PC-3 (cell line): ENCODE data around the gene SMC6. TPM values are rescaled to one million over a fixed set of nuclear protein-coding genes. Genes with fewer than 3 reads are reported as not detected.

Experiments used
- ATAC-seq: fragments of 200-7000 bp; cut with Tn5 transposase; 2 replicates; pipeline ENCODE4 v1.9.1; 2020; ENCODE audit warnings: mild to moderate bottlenecking, moderate library complexity
- BruUV-seq: library from RNA; stranded (reverse); fragments of 400-500 nt; replicated peaks from 2 replicates; lab custom pipeline; 2021; lab: Mats Ljungman, UMichigan
- CTCF ChIA-PET: fragments of 300-600 bp; sonication (Branson Sonifier 250); formaldehyde crosslinking; loops from one replicate; lab custom pipeline; 2022; ENCODE audit warnings: antibody characterized with exemption; lab: Charles Lee
- POLR2A ChIA-PET: fragments of 300-600 bp; sonication (Branson Sonifier 250); formaldehyde crosslinking; loops from one replicate; lab custom pipeline; 2022; ENCODE audit warnings: antibody characterized with exemption; ENCODE audit not compliant: unreplicated experiment; lab: Charles Lee
- DNase-seq: peaks from one replicate; pipeline ENCODE4 v3.0.0-alpha.2; 2015
- H2AFZ ChIP-seq: fragments of 300-600 bp; sonication (generic); 2 replicates; pipeline ENCODE4 v1.6.0; 2016; ENCODE audit warnings: antibody characterized with exemption, low read length
- H3F3A ChIP-seq: fragments of 300-600 bp; sonication (generic); one replicate; pipeline ENCODE4 v1.6.0; 2017; ENCODE audit warnings: antibody characterized with exemption, low read length, control low read depth, mild to moderate bottlenecking; ENCODE audit not compliant: unreplicated experiment
- H3K27ac ChIP-seq: fragments of 300-600 bp; sonication (generic); 2 replicates; pipeline ENCODE4 v1.5.1; 2016; ENCODE audit warnings: mild to moderate bottlenecking, low read length
- H3K27me3 ChIP-seq: fragments of 300-600 bp; sonication (generic); 2 replicates; pipeline ENCODE4 v1.6.1; 2016; ENCODE audit warnings: low read length, mixed read lengths
- H3K36me3 ChIP-seq: fragments of 300-600 bp; sonication (generic); 2 replicates; pipeline ENCODE4 v1.6.1; 2016; ENCODE audit warnings: low read depth, mixed run types, low read length, mixed read lengths
- H3K4me1 ChIP-seq: fragments of 300-600 bp; sonication (generic); 2 replicates; pipeline ENCODE4 v1.5.1; 2016; ENCODE audit warnings: low read length; ENCODE audit not compliant: insufficient read depth
- H3K4me2 ChIP-seq: fragments of 300-600 bp; sonication (generic); 2 replicates; pipeline ENCODE4 v1.6.0; 2016; ENCODE audit warnings: low read length
- H3K4me3 ChIP-seq: fragments of 300-600 bp; sonication (generic); 2 replicates; pipeline ENCODE4 v1.5.1; 2016; ENCODE audit warnings: mild to moderate bottlenecking, low read length, mixed read lengths
- H3K79me2 ChIP-seq: fragments of 300-600 bp; sonication (generic); 2 replicates; pipeline ENCODE4 v1.6.1; 2017; ENCODE audit warnings: low read length, mixed read lengths
- H3K9ac ChIP-seq: fragments of 300-600 bp; sonication (generic); 2 replicates; pipeline ENCODE4 v1.6.0; 2016; ENCODE audit warnings: mild to moderate bottlenecking, low read length
- H3K9me2 ChIP-seq: fragments of 300-600 bp; sonication (generic); replicated peaks from 2 replicates; pipeline ENCODE4 v1.6.1; 2016; ENCODE audit warnings: mixed run types, low read length, mixed read lengths
- H3K9me3 ChIP-seq: fragments of 300-600 bp; sonication (generic); 2 replicates; pipeline ENCODE4 v1.6.1; 2016; ENCODE audit warnings: low read length, mixed read lengths
- H4K20me1 ChIP-seq: fragments of 300-600 bp; sonication (generic); 2 replicates; pipeline ENCODE4 v1.6.1; 2016; ENCODE audit warnings: low read length, mixed read lengths
- CTCF ChIP-seq: fragments of 300-600 bp; sonication (generic); conservative IDR thresholded peaks from 2 replicates; pipeline ENCODE4 v1.5.1; 2017; ENCODE audit warnings: antibody characterized with exemption, low read depth, mild to moderate bottlenecking, low read length
- EZH2 ChIP-seq: fragments of 300-600 bp; sonication (generic); IDR thresholded peaks from one replicate; pipeline ENCODE4 v1.6.1; 2017; ENCODE audit warnings: antibody characterized with exemption, mild to moderate bottlenecking, low read length; ENCODE audit not compliant: unreplicated experiment
- EZH2phosphoT487 ChIP-seq: fragments of 300-600 bp; sonication (generic); IDR thresholded peaks from 2 replicates; pipeline ENCODE4 v1.6.1; 2018; ENCODE audit warnings: mild to moderate bottlenecking, antibody characterized with exemption, low read length, borderline replicate concordance
- intact Hi-C: fragments of 100-400 bp; cut with micrococcal nuclease; formaldehyde crosslinking; loops from 2 replicates; pipeline ENCODE4 v1.9.0; 2023
- total RNA-seq: library from RNA; depleted of rRNA; stranded (reverse); fragments of >200 nt; gene quantifications from 2 replicates; pipeline ENCODE4 v1.2.3, GENCODE V29; 2014

The SMC6 gene
- total RNA-seq, 1 experiment from 2014 or later: 15.6 TPM

- Histone ChIP-seq H3K4me2 (no peak overlapping the region), H3F3A (no peaks in the 10 kb centered on the region), H3K36me3 (peaks cover 25% of the 10 kb centered on the region; the same call in 1 of the 2 replicates), H3K4me1 (no peaks in the 10 kb centered on the region), H3K4me3 (no peak overlapping the region), H3K27me3 (no peaks in the 10 kb centered on the region), H3K9me3 (no peaks in the 10 kb centered on the region), H3K79me2 (no peaks in the 10 kb centered on the region), H4K20me1 (no peaks in the 10 kb centered on the region), H2AFZ (no peak overlapping the region), H3K9ac (no peak overlapping the region), H3K27ac (no peak overlapping the region), H3K9me2 (no peaks in the 10 kb centered on the region)
- ATAC-seq (no peak), DNase-seq (no peak)
- no peak for TF ChIP-seq EZH2
- no peak for TF ChIP-seq EZH2phosphoT487
- TF ChIP-seq CTCF: no peak
- no TSS peak for BruUV-seq
- intact Hi-C loops: loop anchor here (1.0 kb wide), 2 partner anchors 35 to 660 kb away; partner anchors contain the start of gene SMC6
- ChIA-PET POLR2A (no interaction called here), CTCF (no interaction called here)
Observed at GRCh38 chr2:17718689-17719088, 34.9 kb downstream of the SMC6 start.

GRCh38 chr2:17717666-17718065 is 35.9 kb downstream of the SMC6 start:
- Histone ChIP-seq H3K4me1 (no peaks in the 10 kb centered on the region), H3K4me2 (no peak overlapping the region), H3K27me3 (no peaks in the 10 kb centered on the region), H3K9me3 (no peaks in the 10 kb centered on the region), H3F3A (no peaks in the 10 kb centered on the region), H3K79me2 (no peaks in the 10 kb centered on the region), H3K36me3 (peaks cover 35% of the 10 kb centered on the region; the same call in 1 of the 2 replicates), H3K9me2 (no peaks in the 10 kb centered on the region), H2AFZ (no peak overlapping the region), H3K9ac (no peak overlapping the region), H3K4me3 (no peak overlapping the region), H3K27ac (no peak overlapping the region), H4K20me1 (no peaks in the 10 kb centered on the region)
- ChIA-PET POLR2A (no interaction called here), CTCF (no interaction called here)
- ATAC-seq: no peak
- BruUV-seq: no TSS peak
- no peak for DNase-seq
- TF ChIP-seq EZH2phosphoT487: no peak
- TF ChIP-seq EZH2: no peak
- no peak for TF ChIP-seq CTCF
- intact Hi-C loops: no loop called here

GRCh38 chr2:17713291-17713690 is 40.3 kb downstream of the SMC6 start:
- ATAC-seq (no peak), DNase-seq (no peak)
- H3K9ac ChIP-seq: no peak overlapping the region
- TF ChIP-seq CTCF (no peak), EZH2 (no peak), EZH2phosphoT487 (no peak)
- no peak overlapping the region for H3K4me2 ChIP-seq
- H3K27me3 ChIP-seq: no peaks in the 10 kb centered on the region
- no peaks in the 10 kb centered on the region for H3K4me1 ChIP-seq
- H3K27ac ChIP-seq: no peak overlapping the region
- BruUV-seq: no TSS peak
- H3K9me2 ChIP-seq: no peaks in the 10 kb centered on the region
- no peaks in the 10 kb centered on the region for H3F3A ChIP-seq
- peaks cover 22% of the 10 kb centered on the region; the same call in 1 of the 2 replicates for H3K36me3 ChIP-seq
- H3K79me2 ChIP-seq: no peaks in the 10 kb centered on the region
- H3K4me3 ChIP-seq: no peak overlapping the region
- ChIA-PET POLR2A (no interaction called here), CTCF (no interaction called here)
- no peaks in the 10 kb centered on the region for H4K20me1 ChIP-seq
- H3K9me3 ChIP-seq: no peaks in the 10 kb centered on the region
- no peak overlapping the region for H2AFZ ChIP-seq
- intact Hi-C loops: no loop called here
